GM19397 (cell line): ENCODE data around the gene PITPNM2.

ENCODE experiments used
- ATAC-seq: cut with Tn5 transposase; IDR thresholded peaks from one replicate; pipeline ENCODE4 v1.9.1; 2021; ENCODE audit warnings: mild to moderate bottlenecking, moderate library complexity; ENCODE audit not compliant: unreplicated experiment

Gene PITPNM2

GRCh38 chr12:123145211-123145610, 5.7 kb downstream of the PITPNM2 start:
- ATAC-seq: no peak

GRCh38 chr12:123143736-123144461, 7.0 kb downstream of the PITPNM2 start:
- ATAC-seq: no peak

GRCh38 chr12:123142921-123143735, 7.8 kb downstream of the PITPNM2 start:
- ATAC-seq: no peak

GRCh38 chr12:123142518-123142840, 8.4 kb downstream of the PITPNM2 start:
- no peak for ATAC-seq

DNA sequence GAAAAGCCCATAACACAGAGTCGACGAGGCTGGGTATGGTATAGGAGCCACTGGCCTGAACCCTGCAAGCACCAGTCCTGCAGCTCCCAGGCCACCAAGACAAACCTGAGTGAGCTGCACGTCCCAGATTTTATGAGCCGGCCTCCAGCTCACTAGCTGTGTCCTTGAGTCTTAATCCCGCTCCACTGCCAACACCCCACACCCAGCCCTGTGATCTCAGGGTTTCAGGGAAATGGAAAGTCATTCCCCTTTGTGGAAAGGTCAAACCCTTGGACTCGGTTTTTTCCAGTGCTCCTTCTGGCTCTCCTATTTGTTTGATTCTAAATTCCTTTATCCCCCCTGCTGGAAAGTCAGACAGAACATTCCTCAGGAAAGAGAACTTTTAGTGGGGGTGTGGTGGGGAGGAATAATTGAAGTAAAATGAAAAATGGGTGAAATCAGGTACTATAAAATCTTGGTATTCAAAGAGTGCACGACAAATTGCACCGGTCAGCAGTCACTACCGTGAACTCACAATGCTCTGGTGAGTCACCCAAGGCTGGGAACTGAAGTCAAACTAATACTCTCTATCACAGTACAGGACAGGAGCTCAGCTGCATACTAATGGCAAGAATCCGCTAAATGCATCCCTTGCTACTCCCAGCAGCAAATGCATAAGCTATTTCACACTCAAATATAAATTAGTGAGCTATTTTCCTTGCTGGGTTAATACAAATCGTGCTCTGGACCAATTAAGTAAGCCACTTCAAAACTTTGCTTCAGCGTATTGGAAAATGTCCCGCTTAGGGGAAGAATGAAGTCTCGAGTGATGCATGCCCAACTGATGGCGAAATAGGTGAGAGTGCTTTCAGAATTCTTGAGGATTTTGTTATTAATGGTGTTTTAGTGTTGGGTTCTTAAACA, 9.0 kb downstream of the PITPNM2 start:
- no peak for ATAC-seq

DNA sequence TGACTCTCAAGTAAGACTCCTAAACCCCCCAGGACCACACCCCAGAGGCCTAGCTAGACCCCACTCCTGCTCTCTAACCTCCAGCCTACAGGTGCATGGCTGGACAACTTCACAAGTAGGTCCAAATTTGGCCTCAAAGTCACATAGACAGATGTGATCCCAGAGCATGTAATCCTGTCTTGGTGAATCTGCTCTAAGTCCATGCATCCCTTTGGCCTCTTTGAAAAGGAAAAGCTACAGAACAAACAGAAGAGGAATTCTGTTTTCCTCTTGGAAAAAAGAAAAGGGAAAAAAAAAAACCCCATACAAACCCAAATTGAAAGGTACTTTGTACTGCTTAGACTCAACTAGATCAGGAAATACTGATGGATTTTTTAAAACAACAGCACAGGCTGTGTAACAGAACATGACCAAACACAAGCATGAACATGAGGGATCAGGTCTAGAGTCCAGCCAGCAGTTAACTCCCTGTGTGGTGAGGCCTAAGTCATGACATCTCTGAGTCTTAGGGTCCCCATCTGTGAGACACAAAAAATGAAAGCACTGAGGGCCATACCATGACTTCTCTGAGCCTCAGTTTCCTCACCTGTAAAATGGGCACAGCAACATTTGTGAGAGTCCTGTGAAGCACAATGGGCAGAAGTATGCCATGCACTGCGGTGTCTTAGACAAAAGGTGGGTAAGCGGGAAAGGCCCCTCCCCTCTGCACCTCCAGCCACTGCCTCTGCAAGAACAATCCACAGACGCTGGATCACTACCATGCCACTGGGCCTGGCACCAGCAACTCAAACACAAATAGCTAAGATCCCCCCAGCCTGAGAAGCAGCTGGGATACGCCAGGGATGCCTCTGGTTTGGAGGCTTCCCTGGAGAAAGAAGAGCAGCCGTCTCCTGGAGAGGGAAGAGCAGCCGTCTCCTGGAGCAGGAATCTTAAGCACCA, 9.9 kb downstream of the PITPNM2 start:
- no peak for ATAC-seq

GRCh38 chr12:123139926-123140675, 10.8 kb downstream of the PITPNM2 start:
- no peak for ATAC-seq

- ATAC-seq: no peak
These were observed 15.2 kb downstream of the PITPNM2 start for GRCh38 chr12:123135688-123136087.

DNA sequence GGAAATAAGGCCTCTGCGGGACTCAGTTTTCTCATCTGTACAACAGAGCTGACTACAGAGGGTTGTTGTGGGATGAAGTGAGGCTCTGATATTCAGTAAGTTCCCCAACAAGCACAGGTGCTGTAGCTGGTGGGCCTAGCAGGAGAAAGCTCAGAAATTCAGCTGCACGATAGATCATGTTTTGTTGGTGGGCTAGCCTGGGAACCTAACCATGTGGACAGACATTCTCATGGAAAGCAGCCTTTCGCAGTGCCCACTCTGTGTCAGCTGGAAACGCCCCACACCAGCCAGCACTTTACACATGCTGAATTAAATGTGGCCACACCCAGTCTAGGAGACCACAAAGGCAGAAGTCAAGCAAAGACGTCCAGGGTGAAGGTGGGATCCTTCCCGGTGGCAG, 16.1 kb downstream of the PITPNM2 start:
- ATAC-seq: no peak

GRCh38 chr12:123134271-123134671, 16.6 kb downstream of the PITPNM2 start:
- no peak for ATAC-seq

GRCh38 chr12:123133701-123134100, 17.2 kb downstream of the PITPNM2 start:
- ATAC-seq: no peak

GRCh38 chr12:123132951-123133619, 17.8 kb downstream of the PITPNM2 start:
- ATAC-seq: no peak

GRCh38 chr12:123131879-123132402, 18.9 kb downstream of the PITPNM2 start:
- no peak for ATAC-seq

GRCh38 chr12:123131291-123131832, 19.5 kb downstream of the PITPNM2 start:
- no peak for ATAC-seq

- no peak for ATAC-seq
These were observed 21.3 kb downstream of the PITPNM2 start for GRCh38 chr12:123129621-123130020.

GRCh38 chr12:123127182-123127495, 23.8 kb downstream of the PITPNM2 start:
- ATAC-seq: no peak

DNA sequence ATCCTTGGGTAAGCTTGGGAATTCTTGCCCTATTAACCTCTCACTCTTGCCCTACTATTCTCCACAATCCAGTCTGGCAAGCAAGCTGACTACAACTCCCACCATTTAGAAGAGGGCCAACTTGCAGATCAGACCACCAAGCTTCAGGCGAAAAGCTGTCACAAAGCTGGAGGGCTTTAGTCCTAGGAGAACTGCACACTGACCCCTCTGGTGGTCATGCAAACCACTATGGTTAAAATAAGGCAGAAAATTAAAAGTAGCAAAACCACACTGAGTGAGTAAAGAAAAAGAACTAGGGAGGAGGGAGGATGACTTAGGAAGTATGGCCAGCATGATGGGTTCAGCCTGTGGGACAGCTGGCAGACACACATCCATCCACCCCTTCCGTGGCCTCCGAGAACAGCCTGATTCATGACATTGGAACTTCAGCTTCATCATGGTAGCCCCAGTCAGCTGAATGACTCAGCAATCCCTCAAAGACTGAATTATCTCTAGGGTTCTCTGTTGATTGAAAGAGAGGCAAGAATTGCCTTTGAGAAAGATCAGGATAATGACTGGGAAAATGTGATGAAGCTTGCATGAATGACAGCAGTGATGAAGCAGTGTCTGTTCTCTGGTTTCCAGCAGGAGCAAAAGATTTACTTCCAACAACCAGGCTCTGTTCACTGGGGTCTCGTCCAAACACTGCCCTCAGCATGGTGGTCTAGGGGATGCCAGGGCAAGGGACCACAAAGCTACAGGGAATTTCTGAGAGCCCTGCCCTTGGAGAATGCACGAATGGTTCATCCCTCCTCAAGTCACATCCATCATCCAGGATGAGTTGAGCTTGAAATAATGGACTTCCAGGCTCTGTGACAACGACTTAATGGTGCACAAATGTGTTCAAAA, 24.4 kb downstream of the PITPNM2 start:
- no peak for ATAC-seq

DNA sequence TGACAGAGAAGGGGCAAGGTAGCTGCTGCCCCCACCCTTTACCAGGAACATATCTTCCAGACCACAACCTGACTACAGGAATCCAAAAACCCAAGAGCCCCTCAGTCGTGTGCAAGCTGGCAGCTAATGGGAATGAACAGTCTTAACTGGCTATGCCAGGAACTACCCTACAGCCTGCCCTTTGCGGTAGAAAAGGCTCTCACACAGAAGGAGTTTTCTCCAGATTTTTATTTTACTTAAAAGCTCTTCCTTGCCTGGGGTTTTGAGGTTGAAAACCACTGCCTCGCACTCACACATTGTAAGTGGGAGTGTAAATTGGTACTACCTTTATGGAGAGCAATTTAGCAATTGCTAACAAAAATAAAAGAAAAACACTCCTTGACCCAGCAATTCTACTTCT, 28.3 kb downstream of the PITPNM2 start:
- ATAC-seq: no peak
